Peyer's patch (tissue), 4 donors: ENCODE measurements around the gene FAM107B.

Experiments
- CTCF ChIP-seq, 6 experiments: fragments of 450-650 bp in 4 of 6; fragments of 200-600 bp in 2 of 6; sonication (generic) in 1 of 6; IDR thresholded peaks; one replicate each; pipeline ENCODE4 v1.5.1; 2017 to 2019; ENCODE audit warnings: antibody characterized with exemption in 6 of 6, mild to moderate bottlenecking in 3 of 6, moderate library complexity in 1 of 6
- POLR2A ChIP-seq, 2 donors: fragments of 450-650 bp; IDR thresholded peaks; one replicate each; pipeline ENCODE4 v1.5.1; 2017; ENCODE audit warnings: antibody characterized with exemption in 2 of 2, mild to moderate bottlenecking in 2 of 2, moderate library complexity in 2 of 2

DNA sequence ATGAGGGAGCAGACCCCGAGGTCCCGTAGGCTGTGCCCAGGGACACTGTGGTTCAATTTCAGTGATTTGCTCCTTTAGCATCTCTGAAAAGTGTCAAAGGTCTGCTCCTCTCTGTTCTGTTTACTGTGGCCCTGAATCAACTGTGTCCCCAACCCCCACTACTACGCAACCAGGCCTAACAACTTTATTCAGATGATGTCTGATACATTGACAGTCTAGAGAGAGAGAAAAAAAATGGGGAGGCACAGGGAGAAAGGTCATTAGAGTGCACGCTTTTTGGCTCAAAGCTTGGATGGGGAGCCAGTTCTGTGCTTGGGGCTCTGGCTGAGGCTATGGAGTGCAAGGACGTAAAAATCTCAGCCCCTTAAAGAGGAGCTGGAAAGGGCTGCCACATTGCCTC is 77.9 kb downstream of the FAM107B start:
- no peak for TF ChIP-seq CTCF (IDR thresholded peaks at IDR 0.05)
- no peak for TF ChIP-seq POLR2A (IDR thresholded peaks at IDR 0.05)
